Natural killer cell (primary cell): ENCODE results near the gene SNX9. TPM values are rescaled to one million over a fixed set of nuclear protein-coding genes. Genes with fewer than 3 reads are reported as not detected.

Experiments used
- ATAC-seq, 3 donors: fragments of 150-1000 bp in 2 of 3; fragments of 200-7000 bp in 1 of 3; cut with Tn5 transposase; 1 replicate in 1 of 3; 2 replicates in 2 of 3; pipeline ENCODE4 v1.10.0; 2021; ENCODE audit warnings: mild to moderate bottlenecking in 2 of 3, moderate library complexity in 2 of 3
- DNase-seq, 2 donors: peaks; one replicate each; pipeline versions ENCODE4 v3.0.0 to v3.0.0-alpha.2; 2013 to 2021; ENCODE audit warnings: mixed read lengths in 1 of 2
- H3K27ac ChIP-seq: one replicate; pipeline ENCODE4 v1.5.1; 2013; ENCODE audit warnings: mild to moderate bottlenecking, low read length
- H3K27me3 ChIP-seq: one replicate; pipeline ENCODE4 v1.6.1; 2013; ENCODE audit warnings: low read length; ENCODE audit not compliant: control insufficient read depth, insufficient read depth
- H3K36me3 ChIP-seq: one replicate; pipeline ENCODE4 v1.6.1; 2013; ENCODE audit warnings: low read length; ENCODE audit not compliant: control insufficient read depth, insufficient read depth
- H3K4me1 ChIP-seq: one replicate; pipeline ENCODE4 v1.6.1; 2013; ENCODE audit warnings: low read length; ENCODE audit not compliant: control insufficient read depth, insufficient read depth
- H3K4me3 ChIP-seq: one replicate; pipeline ENCODE4 v1.5.1; 2013; ENCODE audit warnings: low read length
- H3K9me3 ChIP-seq: one replicate; pipeline ENCODE4 v1.6.1; 2013; ENCODE audit warnings: low read length; ENCODE audit not compliant: control insufficient read depth, insufficient read depth
- H3K27ac Mint-ChIP-seq, 2 donors: one replicate each; pipeline ENCODE4 v1.8.0; 2022; ENCODE audit warnings: mild to moderate bottlenecking in 2 of 2, mixed read lengths in 2 of 2, moderate library complexity in 1 of 2
- H3K27me3 Mint-ChIP-seq, 2 donors: one replicate each; pipeline ENCODE4 v1.8.0; 2022; ENCODE audit warnings: low read depth in 2 of 2, mixed read lengths in 2 of 2
- H3K36me3 Mint-ChIP-seq: one replicate; pipeline ENCODE4 v1.8.0; 2022; ENCODE audit warnings: mixed read lengths
- H3K4me1 Mint-ChIP-seq, 2 donors: one replicate each; pipeline ENCODE4 v1.8.0; 2022; ENCODE audit warnings: mixed read lengths in 2 of 2
- H3K4me3 Mint-ChIP-seq: one replicate; pipeline ENCODE4 v1.8.0; 2022; ENCODE audit warnings: mild to moderate bottlenecking, moderate library complexity, mixed read lengths
- H3K9me3 Mint-ChIP-seq, 2 donors: one replicate each; pipeline ENCODE4 v1.8.0; 2022; ENCODE audit warnings: mixed read lengths in 2 of 2
- WGBS: methylation state at CpG from one replicate; pipeline ENCODE4 v1.1.7; 2013; ENCODE audit warnings: missing lambda C conversion rate; ENCODE audit not compliant: insufficient coverage; 5-methylcytosine and 5-hydroxymethylcytosine counted together
- intact Hi-C: fragments of 100-400 bp; cut with micrococcal nuclease; formaldehyde crosslinking; loops from one replicate; pipeline ENCODE4 v1.14.2; 2022
- total RNA-seq, 4 donors: library from RNA; stranded (reverse); fragments of 120-200 nt in 1 of 4; gene quantifications; one replicate each; pipeline versions ENCODE4 v1.2.3 to v1.2.4, GENCODE V29; 2013 to 2022
- TF ChIP-seq, protein P1 (sequence below): fragments of 200-600 bp; IDR thresholded peaks from one replicate; pipeline ENCODE4 v1.8.0; 2022; ENCODE audit warnings: antibody characterized with exemption

Gene SNX9
- total RNA-seq, 3 donors from 2014 or later (not counting 1 experiment from before 2014, with no cell fraction given) = 6.0 to 9.7 (median 7.3) TPM

GRCh38 chr6:157881342-157881741 lies 58.3 kb downstream of the SNX9 start:
- Histone ChIP-seq H3K27me3 (no peaks in the 10 kb centered on the region), H3K27ac (no peak overlapping the region), H3K4me1 (peaks cover 6% of the 10 kb centered on the region), H3K9me3 (no peaks in the 10 kb centered on the region), H3K36me3 (no peaks in the 10 kb centered on the region), H3K4me3 (no peak overlapping the region)
- TF ChIP-seq, protein P1, sequence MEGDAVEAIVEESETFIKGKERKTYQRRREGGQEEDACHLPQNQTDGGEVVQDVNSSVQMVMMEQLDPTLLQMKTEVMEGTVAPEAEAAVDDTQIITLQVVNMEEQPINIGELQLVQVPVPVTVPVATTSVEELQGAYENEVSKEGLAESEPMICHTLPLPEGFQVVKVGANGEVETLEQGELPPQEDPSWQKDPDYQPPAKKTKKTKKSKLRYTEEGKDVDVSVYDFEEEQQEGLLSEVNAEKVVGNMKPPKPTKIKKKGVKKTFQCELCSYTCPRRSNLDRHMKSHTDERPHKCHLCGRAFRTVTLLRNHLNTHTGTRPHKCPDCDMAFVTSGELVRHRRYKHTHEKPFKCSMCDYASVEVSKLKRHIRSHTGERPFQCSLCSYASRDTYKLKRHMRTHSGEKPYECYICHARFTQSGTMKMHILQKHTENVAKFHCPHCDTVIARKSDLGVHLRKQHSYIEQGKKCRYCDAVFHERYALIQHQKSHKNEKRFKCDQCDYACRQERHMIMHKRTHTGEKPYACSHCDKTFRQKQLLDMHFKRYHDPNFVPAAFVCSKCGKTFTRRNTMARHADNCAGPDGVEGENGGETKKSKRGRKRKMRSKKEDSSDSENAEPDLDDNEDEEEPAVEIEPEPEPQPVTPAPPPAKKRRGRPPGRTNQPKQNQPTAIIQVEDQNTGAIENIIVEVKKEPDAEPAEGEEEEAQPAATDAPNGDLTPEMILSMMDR = no peak
- Mint-ChIP-seq H3K9me3 (no peaks in the 10 kb centered on the region), H3K36me3 (no peaks in the 10 kb centered on the region), H3K27me3 (peaks cover 3 to 17% of the 10 kb centered on the region in 2 donors), H3K4me3 (no peak overlapping the region), H3K4me1 (peaks cover 0 to 12% of the 10 kb centered on the region in 2 donors), H3K27ac (no peak overlapping the region)
- DNase-seq = no peak
- ATAC-seq = no peak
- intact Hi-C loops = no loop called here
- 92% methylated on average over 2 of the region's 3 CpGs for WGBS

DNA sequence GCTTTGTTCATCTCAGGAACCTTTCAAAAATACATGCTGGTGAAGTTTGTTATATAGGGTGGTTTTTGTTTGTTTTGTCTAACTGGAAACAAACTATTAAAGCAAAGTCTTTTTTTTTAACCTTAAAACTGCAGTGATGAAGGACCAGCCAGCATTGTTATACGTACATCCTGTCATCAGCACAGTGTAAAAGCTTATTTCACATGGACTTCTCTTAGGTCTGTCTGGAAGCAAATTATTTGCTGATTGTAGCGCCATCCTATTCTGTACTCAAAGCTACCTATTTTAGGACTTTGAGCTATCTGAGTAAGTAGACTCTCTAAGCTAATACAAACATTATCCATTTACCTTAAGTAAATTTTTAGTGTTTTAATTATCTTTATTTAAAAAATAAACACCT lies 61.7 kb downstream of the SNX9 start:
- peaks cover 0 to 12% of the 10 kb centered on the region in 2 donors for H3K4me1 Mint-ChIP-seq
- DNase-seq (peak in 1 of 2 donors; percentile 50), ATAC-seq (peak in 1 of 3 donors; percentile 17)
- intact Hi-C loops = no loop called here
- H3K4me1 ChIP-seq = peaks cover 6% of the 10 kb centered on the region
- H3K4me3 ChIP-seq = no peak overlapping the region
- H3K9me3 ChIP-seq = no peaks in the 10 kb centered on the region
- peaks cover 4 to 25% of the 10 kb centered on the region in 2 donors for H3K27me3 Mint-ChIP-seq
- H3K9me3 Mint-ChIP-seq = no peaks in the 10 kb centered on the region
- peaks cover 14% of the 10 kb centered on the region for H3K36me3 Mint-ChIP-seq
- 93% methylated on average over 2 of the region's 2 CpGs for WGBS
- TF ChIP-seq, protein P1 = no peak
- H3K27me3 ChIP-seq = no peaks in the 10 kb centered on the region
- peak overlapping the region; percentile 63 for H3K27ac ChIP-seq
- no peaks in the 10 kb centered on the region for H3K36me3 ChIP-seq
- no peak overlapping the region for H3K4me3 Mint-ChIP-seq
- peak overlapping the region in 1 of 2 donors; percentile 71 for H3K27ac Mint-ChIP-seq

GRCh38 chr6:157885211-157885788 lies 62.3 kb downstream of the SNX9 start:
- no peaks in the 10 kb centered on the region for H3K36me3 ChIP-seq
- ATAC-seq (peak; percentile 63 to 84 (median 74)), DNase-seq (peak in 1 of 2 donors; percentile 84)
- H3K9me3 ChIP-seq = no peaks in the 10 kb centered on the region
- peak overlapping the region; percentile 63 for H3K27ac ChIP-seq
- WGBS = 27% methylated on average over 3 of the region's 7 CpGs
- peaks cover 6% of the 10 kb centered on the region for H3K4me1 ChIP-seq
- peak overlapping the region in 1 of 2 donors; percentile 71 for H3K27ac Mint-ChIP-seq
- no peak overlapping the region for H3K4me3 Mint-ChIP-seq
- H3K9me3 Mint-ChIP-seq = no peaks in the 10 kb centered on the region
- H3K27me3 ChIP-seq = no peaks in the 10 kb centered on the region
- H3K27me3 Mint-ChIP-seq = peaks cover 4 to 25% of the 10 kb centered on the region in 2 donors
- intact Hi-C loops = no loop called here
- H3K4me1 Mint-ChIP-seq = peaks cover 0 to 12% of the 10 kb centered on the region in 2 donors
- peaks cover 14% of the 10 kb centered on the region for H3K36me3 Mint-ChIP-seq
- TF ChIP-seq, protein P1 = no peak
- no peak overlapping the region for H3K4me3 ChIP-seq

DNA sequence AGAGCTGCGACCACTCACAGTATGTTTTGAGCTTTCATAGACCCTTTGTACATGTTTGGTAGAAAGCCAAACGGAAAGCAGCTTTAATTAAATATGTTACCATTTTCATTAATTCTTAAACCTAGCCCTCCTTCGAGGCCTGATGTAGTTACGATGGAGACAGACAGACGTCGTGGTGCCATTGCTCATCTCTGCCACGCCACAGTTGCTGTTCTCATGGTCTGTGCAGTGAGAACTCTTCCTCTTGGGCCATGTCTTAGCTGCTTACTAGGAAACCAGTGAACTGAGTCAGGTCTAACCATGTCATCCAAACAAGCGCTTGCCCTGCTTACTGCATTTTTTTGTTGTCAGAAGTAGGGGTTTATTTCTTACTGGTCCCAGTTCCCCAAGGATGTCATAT lies 62.8 kb downstream of the SNX9 start:
- Mint-ChIP-seq H3K4me3 (no peak overlapping the region), H3K4me1 (peaks cover 0 to 12% of the 10 kb centered on the region in 2 donors), H3K27ac (peak overlapping the region in 1 of 2 donors; percentile 71), H3K27me3 (peaks cover 4 to 25% of the 10 kb centered on the region in 2 donors), H3K9me3 (no peaks in the 10 kb centered on the region), H3K36me3 (peaks cover 14% of the 10 kb centered on the region)
- H3K9me3 ChIP-seq = no peaks in the 10 kb centered on the region
- peak overlapping the region; percentile 63 for H3K27ac ChIP-seq
- no peaks in the 10 kb centered on the region for H3K27me3 ChIP-seq
- TF ChIP-seq, protein P1 = no peak
- ATAC-seq (no peak), DNase-seq (peak in 1 of 2 donors; percentile 25)
- H3K4me1 ChIP-seq = peaks cover 6% of the 10 kb centered on the region
- 88% methylated on average over 8 of the region's 8 CpGs for WGBS
- intact Hi-C loops = no loop called here
- no peaks in the 10 kb centered on the region for H3K36me3 ChIP-seq
- no peak overlapping the region for H3K4me3 ChIP-seq
